HepG2 (cell line): ENCODE results near the gene C5orf15. TPM values are rescaled to one million over a fixed set of nuclear protein-coding genes. Genes with fewer than 3 reads are reported as not detected.
A peak's percentile ranks its signal among the peaks of the same experiment; 100 is the strongest.

Experiments
- ATAC-seq: fragments of 200-7000 bp; cut with Tn5 transposase; 3 replicates; pipeline ENCODE4 v1.9.1; 2020; ENCODE audit warnings: mild to moderate bottlenecking, moderate library complexity
- BruUV-seq: library from RNA; stranded (reverse); fragments of 400-500 nt; replicated peaks from 2 replicates; lab custom pipeline; 2021; lab: Mats Ljungman, UMichigan
- CTCF ChIA-PET: fragments of 300-600 bp; formaldehyde crosslinking; extraction: SDS; loops from one replicate; lab custom pipeline; 2021; ENCODE audit warnings: low total read pairs, inconsistent platforms, low intra/inter-chr PET ratio; lab: Yijun Ruan, JAX
- POLR2A ChIA-PET: fragments of 350-600 bp; sonication (Branson Sonifier 250); formaldehyde crosslinking; loops from one replicate; lab custom pipeline; 2020; ENCODE audit warnings: antibody characterized with exemption, inconsistent platforms; lab: Yijun Ruan, JAX
- DNase-seq: peaks from one replicate; pipeline ENCODE4 v3.0.0-alpha.2; 2015; ENCODE audit warnings: low spot score
- FAIRE-seq: peaks from 3 replicates; lab custom pipeline; 2011; peaks lifted over from hg19 to GRCh38; lab: Jason Lieb, UNC
- H2AFZ ChIP-seq: one replicate; pipeline ENCODE4 v1.6.1; 2011; ENCODE audit warnings: low read length, inconsistent platforms
- H3K27ac ChIP-seq: fragments of 300-600 bp; 3 replicates; pipeline ENCODE4 v1.8.0; 2011; ENCODE audit warnings: mixed run types, mild to moderate bottlenecking, mixed read lengths, low read length, inconsistent platforms; ENCODE audit not compliant: insufficient read depth; ENCODE audit errors: extremely low read length
- H3K27me3 ChIP-seq, 2 experiments: fragments of 200-600 bp in 1 of 2; 2 replicates in 1 of 2; 3 replicates in 1 of 2; pipeline versions ENCODE4 v1.6.0 to v1.8.0; 2011; ENCODE audit warnings: low read length in 2 of 2, mild to moderate bottlenecking in 2 of 2, moderate library complexity in 2 of 2, inconsistent platforms in 1 of 2; ENCODE audit not compliant: insufficient read depth in 2 of 2, control insufficient read depth in 1 of 2
- H3K36me3 ChIP-seq, 2 experiments: fragments of 200-600 bp in 1 of 2; replicated peaks in 1 of 2; 2 replicates in 1 of 2; 3 replicates in 1 of 2; pipeline versions ENCODE4 v1.5.1 to v1.8.0; 2011; ENCODE audit warnings: low read length in 2 of 2, inconsistent platforms in 1 of 2; ENCODE audit not compliant: insufficient read depth in 2 of 2, control insufficient read depth in 1 of 2
- H3K4me1 ChIP-seq: 2 replicates; pipeline ENCODE4 v1.5.1; 2012; ENCODE audit warnings: low read length, inconsistent platforms; ENCODE audit not compliant: insufficient read depth
- H3K4me2 ChIP-seq: 2 replicates; pipeline ENCODE4 v1.6.0; 2011; ENCODE audit warnings: low read depth, low read length, inconsistent platforms
- H3K4me3 ChIP-seq, 3 experiments: fragments of 200-600 bp in 1 of 3; sonication (generic), shearing (Covaris generic) in 1 of 3; replicated peaks in 1 of 3; 2 replicates each; pipeline ENCODE4 v1.5.1; 2011 to 2016; ENCODE audit warnings: low read length in 3 of 3, inconsistent platforms in 2 of 3, low read depth in 2 of 3, mild to moderate bottlenecking in 2 of 3, control low read depth in 1 of 3, mixed read lengths in 1 of 3; ENCODE audit not compliant: insufficient read depth in 1 of 3
- H3K79me2 ChIP-seq: one replicate; pipeline ENCODE4 v1.6.1; 2011; ENCODE audit warnings: low read length, inconsistent platforms; ENCODE audit not compliant: insufficient read depth
- H3K9ac ChIP-seq: 2 replicates; pipeline ENCODE4 v1.6.0; 2011; ENCODE audit warnings: mild to moderate bottlenecking, low read depth, low read length, inconsistent platforms; ENCODE audit not compliant: insufficient read depth
- H3K9me3 ChIP-seq: 2 replicates; pipeline ENCODE4 v1.5.1; 2012; ENCODE audit warnings: mild to moderate bottlenecking, low read length
- H4K20me1 ChIP-seq: 2 replicates; pipeline ENCODE4 v1.6.0; 2011; ENCODE audit warnings: inconsistent platforms, mild to moderate bottlenecking, low read length, moderate library complexity; ENCODE audit not compliant: insufficient read depth
- AGO1 ChIP-seq: fragments of 200-400 bp; formaldehyde crosslinking; IDR thresholded peaks from 2 replicates; pipeline ENCODE4 v1.6.1; 2017; ENCODE audit warnings: mild to moderate bottlenecking, low read depth, low read length, moderate library complexity; ENCODE audit not compliant: poor library complexity, severe bottlenecking
- ARHGAP35 ChIP-seq: sonication (generic); formaldehyde crosslinking; IDR thresholded peaks from 2 replicates; pipeline ENCODE4 v1.9.0; 2022; ENCODE audit warnings: mild to moderate bottlenecking, inconsistent platforms, moderate library complexity, missing genetic modification reagents, borderline replicate concordance
- NCOR1 ChIP-seq: fragments of 200-600 bp; sonication (generic); IDR thresholded peaks from 2 replicates; pipeline ENCODE4 v1.7.0; 2017; ENCODE audit warnings: antibody characterized with exemption, low read length, borderline replicate concordance
- NFIC ChIP-seq: IDR thresholded peaks from 2 replicates; pipeline ENCODE4 v1.6.1; 2012; ENCODE audit warnings: mild to moderate bottlenecking, low read length, inconsistent platforms
- PCBP1 ChIP-seq: fragments of 200-400 bp; formaldehyde crosslinking; IDR thresholded peaks from 2 replicates; pipeline ENCODE4 v1.6.1; 2017; ENCODE audit warnings: mild to moderate bottlenecking, low read depth, low read length, borderline replicate concordance
- PITX1 ChIP-seq: sonication (generic); formaldehyde crosslinking; IDR thresholded peaks from 2 replicates; pipeline ENCODE4 v1.5.1; 2020; ENCODE audit warnings: mild to moderate bottlenecking, missing genetic modification reagents
- REPIN1 ChIP-seq: sonication (generic); formaldehyde crosslinking; IDR thresholded peaks from 2 replicates; pipeline ENCODE4 v1.8.0; 2022; ENCODE audit warnings: missing genetic modification reagents, low read depth, mild to moderate bottlenecking, borderline replicate concordance
- SMC3 ChIP-seq: IDR thresholded peaks from 2 replicates; pipeline ENCODE4 v1.6.1; 2011; ENCODE audit warnings: low read length, improper control_type of control experiment
- TSC22D2 ChIP-seq: sonication (generic); formaldehyde crosslinking; IDR thresholded peaks from 2 replicates; pipeline ENCODE4 v1.5.1; 2020; ENCODE audit warnings: missing genetic modification reagents, mild to moderate bottlenecking, borderline replicate concordance
- ZFX ChIP-seq: sonication (generic); formaldehyde crosslinking; IDR thresholded peaks from 2 replicates; pipeline ENCODE4 v1.4.0; 2020; ENCODE audit warnings: mild to moderate bottlenecking, low read depth, missing genetic modification reagents, moderate library complexity
- WGBS: methylation state at CpG from one replicate; pipeline ENCODE4 v1.1.6; 2017; ENCODE audit warnings: low lambda C conversion rate; 5-methylcytosine and 5-hydroxymethylcytosine counted together
- in situ Hi-C: cut with HindIII; loops from 2 replicates; pipeline ENCODE4 v1.10.0; 2017; ENCODE audit warnings: low pct_unique_long_range_greater_than_20kb; ENCODE audit not compliant: extremely low pct_ligation_motif_present
- intact Hi-C: fragments of 100-400 bp; cut with micrococcal nuclease; formaldehyde crosslinking; loops from one replicate; pipeline ENCODE4 v1.10.0; 2022; ENCODE audit not compliant: unreplicated experiment
- polyA plus RNA-seq, 8 experiments: library from polyadenylated mRNA; depleted of rRNA in 3 of 8; stranded (reverse) in 7 of 8; unstranded in 1 of 8; fragments of >200 nt; fragmentation: Illumina TruSeq in 4 of 8; extraction: Trizol in 4 of 8; gene quantifications; 2 replicates each; pipeline versions ENCODE4 v1.2.1 to v1.2.3, GENCODE V29; 2011 to 2016; ENCODE audit warnings: low read depth in 4 of 8, missing spikeins in 1 of 8, mixed read lengths in 1 of 8; ENCODE audit not compliant: insufficient read depth in 1 of 8
- total RNA-seq, 5 experiments: library from RNA; depleted of rRNA; stranded (reverse); fragments of >200 nt; fragmentation: Illumina TruSeq; extraction: Trizol; gene quantifications; 2 replicates each; pipeline ENCODE4 v1.2.3, GENCODE V29; 2016; ENCODE audit warnings: low read depth in 1 of 5
- TF ChIP-seq, protein P1 (sequence below): sonication (generic); formaldehyde crosslinking; IDR thresholded peaks from 2 replicates; pipeline ENCODE4 v1.8.0; 2022; ENCODE audit warnings: mild to moderate bottlenecking, missing genetic modification reagents, moderate library complexity
- TF ChIP-seq, protein P2 (sequence below): sonication (generic); formaldehyde crosslinking; IDR thresholded peaks from 2 replicates; pipeline ENCODE4 v1.9.0; 2021; ENCODE audit warnings: mild to moderate bottlenecking, missing genetic modification reagents

The C5orf15 gene
- total and polyA plus RNA-seq, 2 of the 13 experiments (the other 11 are each of a cell fraction or from before 2014, with no cell fraction given): 58.5 to 82.7 TPM

DNA sequence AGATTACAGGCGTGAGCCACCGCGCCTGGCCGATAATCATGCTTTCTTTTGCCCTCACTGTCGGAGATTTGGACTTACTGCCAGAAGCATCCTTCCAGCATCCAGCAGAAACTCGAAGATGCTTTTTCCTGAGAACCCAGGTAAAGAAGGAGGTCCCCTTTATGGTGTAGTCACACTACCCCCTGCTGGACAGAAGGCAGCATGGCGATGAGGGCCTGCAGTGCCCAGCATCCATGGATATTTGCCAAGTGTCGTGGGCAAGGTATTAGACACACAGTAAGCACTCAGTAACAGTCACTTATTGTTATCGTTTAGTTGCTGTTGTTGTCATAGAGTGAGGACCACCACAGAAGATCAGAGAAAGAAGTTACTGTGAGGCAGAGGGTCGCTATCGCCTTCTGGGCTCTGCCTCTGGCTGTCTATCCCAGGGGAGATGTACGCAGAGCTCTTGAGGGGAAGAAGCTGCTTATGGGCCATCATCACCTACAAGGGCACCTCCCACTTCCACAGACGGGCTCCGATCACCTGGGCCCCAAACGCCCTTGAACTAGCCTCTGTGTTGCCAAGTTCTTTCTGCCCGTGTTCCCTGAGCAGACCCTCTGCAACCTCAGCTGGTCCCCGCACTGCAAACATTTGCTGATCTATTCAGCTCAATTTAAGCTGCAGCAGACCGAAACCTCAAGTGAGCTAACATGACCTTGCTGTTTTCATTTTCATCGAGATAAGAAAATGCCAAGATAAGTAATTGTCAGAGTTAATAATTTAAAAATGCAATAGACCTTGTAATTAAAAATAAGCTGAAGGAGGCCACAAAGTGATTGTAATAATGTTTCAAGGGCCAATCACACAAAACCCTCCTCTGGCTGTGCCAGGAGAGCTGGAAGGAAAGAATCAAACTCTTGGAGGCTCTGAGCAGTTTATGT lies 23.9 kb downstream of the C5orf15 start:
- 0 out of 2 replicates have a peak, but pooled peaks cover 6% of the 10 kb centered on the region for H3K4me1 ChIP-seq
- in situ Hi-C loops (loop anchor here (10.0 kb wide), 1 partner anchor 520 kb away; no protein-coding TSS in a partner anchor), intact Hi-C loops (loop anchor here (2.0 to 10.0 kb wide), 3 partner anchors 190 to 522 kb away; no protein-coding TSS in a partner anchor)
- ChIA-PET POLR2A (interaction anchor here (1.0 kb wide), 1 partner anchor 25 kb away, joined by 4 read pairs; no protein-coding TSS in a partner anchor), CTCF (interaction anchor here (1.2 to 1.5 kb wide), 2 partner anchors 190 to 521 kb away, joined by 5 to 6 read pairs; no protein-coding TSS in a partner anchor)
- no TSS peak for BruUV-seq
- H4K20me1 ChIP-seq: no peaks in the 10 kb centered on the region
- ATAC-seq (peak; percentile 80), FAIRE-seq (peak; percentile 77), DNase-seq (peak; percentile 47)
- 0 out of 5 replicates have a peak, but pooled peaks cover 0 to 9% of the 10 kb centered on the region in 2 experiments for H3K27me3 ChIP-seq
- H3K36me3 ChIP-seq: no peaks in the 10 kb centered on the region
- H3K4me2 ChIP-seq: no peak overlapping the region
- no peaks in the 10 kb centered on the region for H3K9me3 ChIP-seq
- H2AFZ ChIP-seq: no peak overlapping the region
- WGBS: 21% methylated on average over 16 of the region's 19 CpGs
- no peak overlapping the region for H3K9ac ChIP-seq
- no peaks in the 10 kb centered on the region for H3K79me2 ChIP-seq
- no peak overlapping the region for H3K4me3 ChIP-seq
- H3K27ac ChIP-seq: no peak overlapping the region
- TF ChIP-seq TSC22D2 (CRISPR knock-in tag) (no peak), REPIN1 (CRISPR knock-in tag) (no peak), ARHGAP35 (no peak), AGO1 (no peak), NCOR1 (no peak), PCBP1 (no peak), SMC3 (peak; percentile 65), ZFX (CRISPR knock-in tag) (0 out of 2 replicates have a peak, but pooled peaks have one; percentile 17), PITX1 (no peak), NFIC (no peak)
- TF ChIP-seq, protein P1, sequence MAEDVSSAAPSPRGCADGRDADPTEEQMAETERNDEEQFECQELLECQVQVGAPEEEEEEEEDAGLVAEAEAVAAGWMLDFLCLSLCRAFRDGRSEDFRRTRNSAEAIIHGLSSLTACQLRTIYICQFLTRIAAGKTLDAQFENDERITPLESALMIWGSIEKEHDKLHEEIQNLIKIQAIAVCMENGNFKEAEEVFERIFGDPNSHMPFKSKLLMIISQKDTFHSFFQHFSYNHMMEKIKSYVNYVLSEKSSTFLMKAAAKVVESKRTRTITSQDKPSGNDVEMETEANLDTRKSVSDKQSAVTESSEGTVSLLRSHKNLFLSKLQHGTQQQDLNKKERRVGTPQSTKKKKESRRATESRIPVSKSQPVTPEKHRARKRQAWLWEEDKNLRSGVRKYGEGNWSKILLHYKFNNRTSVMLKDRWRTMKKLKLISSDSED: no peak
- TF ChIP-seq, protein P2, sequence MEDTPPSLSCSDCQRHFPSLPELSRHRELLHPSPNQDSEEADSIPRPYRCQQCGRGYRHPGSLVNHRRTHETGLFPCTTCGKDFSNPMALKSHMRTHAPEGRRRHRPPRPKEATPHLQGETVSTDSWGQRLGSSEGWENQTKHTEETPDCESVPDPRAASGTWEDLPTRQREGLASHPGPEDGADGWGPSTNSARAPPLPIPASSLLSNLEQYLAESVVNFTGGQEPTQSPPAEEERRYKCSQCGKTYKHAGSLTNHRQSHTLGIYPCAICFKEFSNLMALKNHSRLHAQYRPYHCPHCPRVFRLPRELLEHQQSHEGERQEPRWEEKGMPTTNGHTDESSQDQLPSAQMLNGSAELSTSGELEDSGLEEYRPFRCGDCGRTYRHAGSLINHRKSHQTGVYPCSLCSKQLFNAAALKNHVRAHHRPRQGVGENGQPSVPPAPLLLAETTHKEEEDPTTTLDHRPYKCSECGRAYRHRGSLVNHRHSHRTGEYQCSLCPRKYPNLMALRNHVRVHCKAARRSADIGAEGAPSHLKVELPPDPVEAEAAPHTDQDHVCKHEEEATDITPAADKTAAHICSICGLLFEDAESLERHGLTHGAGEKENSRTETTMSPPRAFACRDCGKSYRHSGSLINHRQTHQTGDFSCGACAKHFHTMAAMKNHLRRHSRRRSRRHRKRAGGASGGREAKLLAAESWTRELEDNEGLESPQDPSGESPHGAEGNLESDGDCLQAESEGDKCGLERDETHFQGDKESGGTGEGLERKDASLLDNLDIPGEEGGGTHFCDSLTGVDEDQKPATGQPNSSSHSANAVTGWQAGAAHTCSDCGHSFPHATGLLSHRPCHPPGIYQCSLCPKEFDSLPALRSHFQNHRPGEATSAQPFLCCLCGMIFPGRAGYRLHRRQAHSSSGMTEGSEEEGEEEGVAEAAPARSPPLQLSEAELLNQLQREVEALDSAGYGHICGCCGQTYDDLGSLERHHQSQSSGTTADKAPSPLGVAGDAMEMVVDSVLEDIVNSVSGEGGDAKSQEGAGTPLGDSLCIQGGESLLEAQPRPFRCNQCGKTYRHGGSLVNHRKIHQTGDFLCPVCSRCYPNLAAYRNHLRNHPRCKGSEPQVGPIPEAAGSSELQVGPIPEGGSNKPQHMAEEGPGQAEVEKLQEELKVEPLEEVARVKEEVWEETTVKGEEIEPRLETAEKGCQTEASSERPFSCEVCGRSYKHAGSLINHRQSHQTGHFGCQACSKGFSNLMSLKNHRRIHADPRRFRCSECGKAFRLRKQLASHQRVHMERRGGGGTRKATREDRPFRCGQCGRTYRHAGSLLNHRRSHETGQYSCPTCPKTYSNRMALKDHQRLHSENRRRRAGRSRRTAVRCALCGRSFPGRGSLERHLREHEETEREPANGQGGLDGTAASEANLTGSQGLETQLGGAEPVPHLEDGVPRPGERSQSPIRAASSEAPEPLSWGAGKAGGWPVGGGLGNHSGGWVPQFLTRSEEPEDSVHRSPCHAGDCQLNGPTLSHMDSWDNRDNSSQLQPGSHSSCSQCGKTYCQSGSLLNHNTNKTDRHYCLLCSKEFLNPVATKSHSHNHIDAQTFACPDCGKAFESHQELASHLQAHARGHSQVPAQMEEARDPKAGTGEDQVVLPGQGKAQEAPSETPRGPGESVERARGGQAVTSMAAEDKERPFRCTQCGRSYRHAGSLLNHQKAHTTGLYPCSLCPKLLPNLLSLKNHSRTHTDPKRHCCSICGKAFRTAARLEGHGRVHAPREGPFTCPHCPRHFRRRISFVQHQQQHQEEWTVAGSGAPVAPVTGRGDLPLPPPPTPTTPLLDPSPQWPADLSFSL (CRISPR knock-in tag): no peak
